Activated CD4-positive, alpha-beta T cell treated with anti-CD3 and anti-CD28 coated beads, Interleukin-2, amount 10 ng/mL, durations not matched to agents 7 days and 5 days (primary cell): Measurements from ENCODE around the gene CAPN5. TPM values are rescaled to one million over a fixed set of nuclear protein-coding genes. Genes with fewer than 3 reads are reported as not detected.
"Not testable (repeated sequence)": the region's sequence is repeated elsewhere in the genome, so short reads cannot be mapped to it uniquely, and the experiment has no call there.

ENCODE experiments used
- CTCF ChIA-PET: fragments of 350-600 bp; sonication (Branson Sonifier 250); formaldehyde crosslinking; loops from one replicate; lab custom pipeline; 2021; ENCODE audit warnings: antibody characterized with exemption; lab: Charles Lee
- POLR2A ChIA-PET: fragments of 350-600 bp; sonication (Branson Sonifier 250); formaldehyde crosslinking; loops from one replicate; lab custom pipeline; 2021; ENCODE audit warnings: antibody characterized with exemption; lab: Charles Lee
- DNase-seq: peaks from one replicate; pipeline ENCODE4 v3.0.0-alpha.2; 2020
- H3K27ac Mint-ChIP-seq: one replicate; pipeline ENCODE4 v1.8.0; 2021; ENCODE audit warnings: mild to moderate bottlenecking, moderate library complexity, mixed read lengths
- H3K27me3 Mint-ChIP-seq: one replicate; pipeline ENCODE4 v1.8.0; 2021; ENCODE audit warnings: mixed read lengths
- H3K36me3 Mint-ChIP-seq: one replicate; pipeline ENCODE4 v1.8.0; 2021; ENCODE audit warnings: low read depth, mixed read lengths
- H3K4me1 Mint-ChIP-seq: one replicate; pipeline ENCODE4 v1.8.0; 2021; ENCODE audit warnings: mixed read lengths
- H3K4me3 Mint-ChIP-seq: one replicate; pipeline ENCODE4 v1.8.0; 2021; ENCODE audit warnings: mild to moderate bottlenecking, moderate library complexity, mixed read lengths
- H3K9me3 Mint-ChIP-seq: one replicate; pipeline ENCODE4 v1.8.0; 2021; ENCODE audit warnings: mixed read lengths
- total RNA-seq, 2 experiments: library from RNA; stranded (reverse); gene quantifications; one replicate each; pipeline ENCODE4 v1.2.3, GENCODE V29; 2021

Gene CAPN5
- total RNA-seq, 2 experiments from 2014 or later = 0.81 to 0.89 TPM

DNA sequence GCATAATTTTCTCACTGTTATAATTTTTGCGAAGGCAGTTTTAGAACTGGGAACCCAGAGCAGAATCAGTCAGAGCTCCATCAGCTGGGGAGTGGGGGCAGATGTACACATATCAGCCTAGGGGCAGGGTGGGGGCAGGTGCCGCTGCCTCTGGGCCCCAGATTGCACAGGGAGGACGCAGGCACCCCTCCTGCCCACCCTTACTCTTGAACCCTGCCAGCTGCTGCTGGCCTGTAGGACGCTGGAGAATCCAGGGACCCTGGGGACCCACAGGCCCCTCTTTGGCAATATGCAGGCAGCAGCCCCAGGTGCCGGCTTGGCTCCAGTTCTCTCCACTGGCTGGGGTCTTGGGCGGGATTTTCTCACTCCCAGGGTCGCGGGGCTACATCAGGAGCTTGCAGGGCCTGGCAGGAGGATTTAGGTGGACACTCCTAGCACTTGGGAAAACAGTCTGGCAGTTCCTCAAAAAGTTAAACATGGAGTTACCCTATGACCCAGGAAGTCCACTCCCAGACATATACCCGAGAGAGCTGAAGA is 8.8 kb upstream of the CAPN5 start:
- Mint-ChIP-seq H3K9me3 (peaks cover 3% of the 10 kb centered on the region), H3K4me3 (no peak overlapping the region), H3K27ac (no peak overlapping the region), H3K36me3 (no peaks in the 10 kb centered on the region), H3K27me3 (peaks cover 21% of the 10 kb centered on the region), H3K4me1 (no peaks in the 10 kb centered on the region)
- ChIA-PET POLR2A (no interaction called here), CTCF (interaction anchor here (0.6 kb wide), 1 partner anchor 375 kb away, joined by 3 read pairs; no protein-coding TSS in a partner anchor)
- no peak for DNase-seq

- no peaks in the 10 kb centered on the region for H3K36me3 Mint-ChIP-seq
- H3K27me3 Mint-ChIP-seq = peaks cover 21% of the 10 kb centered on the region
- ChIA-PET CTCF (no interaction called here), POLR2A (no interaction called here)
- no peak overlapping the region for H3K4me3 Mint-ChIP-seq
- peaks cover 3% of the 10 kb centered on the region for H3K9me3 Mint-ChIP-seq
- H3K4me1 Mint-ChIP-seq = no peaks in the 10 kb centered on the region
- no peak for DNase-seq
- H3K27ac Mint-ChIP-seq = no peak overlapping the region
Measured at GRCh38 chr11:77058900-77059299, 7.9 kb upstream of the CAPN5 start.

DNA sequence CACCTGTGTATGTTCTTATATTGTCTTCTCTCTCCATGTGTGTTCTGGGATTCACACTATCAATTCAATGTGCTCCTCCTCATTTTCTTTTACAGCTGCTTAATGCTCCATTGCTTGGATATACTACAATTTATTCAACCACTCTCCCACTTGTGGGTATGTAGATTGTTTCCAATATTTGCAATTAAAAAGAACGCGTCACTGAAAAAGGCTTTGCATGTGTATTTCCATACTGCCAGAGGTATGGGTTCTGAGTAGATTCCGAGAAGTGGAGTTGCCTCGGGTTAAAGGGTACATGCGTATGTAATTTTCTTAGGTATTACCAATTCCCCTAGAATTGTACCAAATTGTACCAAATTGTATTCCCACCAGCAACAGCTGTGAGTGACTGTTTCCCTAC is 7.0 kb upstream of the CAPN5 start:
- CTCF ChIA-PET = interaction anchor here (0.6 kb wide), 1 partner anchor 1341 kb away, joined by 4 read pairs; no protein-coding TSS in a partner anchor
- no peak overlapping the region for H3K4me3 Mint-ChIP-seq
- DNase-seq = no peak
- H3K9me3 Mint-ChIP-seq = peaks cover 3% of the 10 kb centered on the region
- POLR2A ChIA-PET = no interaction called here
- peaks cover 23% of the 10 kb centered on the region for H3K27me3 Mint-ChIP-seq
- no peak overlapping the region for H3K27ac Mint-ChIP-seq
- H3K4me1 Mint-ChIP-seq = no peaks in the 10 kb centered on the region
- no peaks in the 10 kb centered on the region for H3K36me3 Mint-ChIP-seq

DNA sequence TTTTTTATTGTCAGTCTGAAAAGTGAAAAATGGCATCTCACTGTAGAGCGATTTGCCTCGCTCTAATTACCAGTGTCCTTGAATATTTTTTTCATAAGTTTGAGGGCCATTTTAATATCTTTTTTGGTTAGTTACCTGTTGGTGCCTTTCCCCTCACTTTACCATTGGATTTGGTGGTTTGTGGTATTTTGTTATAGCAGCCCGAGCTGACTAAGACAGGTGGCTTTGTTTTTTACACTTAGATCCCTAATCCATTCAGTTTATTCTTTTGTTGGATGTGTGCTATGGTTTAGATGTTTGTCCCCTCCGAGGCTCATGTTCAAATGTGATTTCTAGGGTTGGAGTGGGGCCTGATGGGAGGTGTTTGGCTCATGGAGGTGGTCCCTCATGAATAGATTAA is 6.5 kb upstream of the CAPN5 start:
- ChIA-PET CTCF (interaction anchor here (0.6 kb wide), 1 partner anchor 1341 kb away, joined by 4 read pairs; no protein-coding TSS in a partner anchor), POLR2A (no interaction called here)
- no peak overlapping the region for H3K4me3 Mint-ChIP-seq
- no peak for DNase-seq
- no peak overlapping the region for H3K27ac Mint-ChIP-seq
- H3K4me1 Mint-ChIP-seq = no peaks in the 10 kb centered on the region
- H3K9me3 Mint-ChIP-seq = peaks cover 3% of the 10 kb centered on the region
- no peaks in the 10 kb centered on the region for H3K36me3 Mint-ChIP-seq
- peaks cover 26% of the 10 kb centered on the region for H3K27me3 Mint-ChIP-seq

GRCh38 chr11:77061258-77061657 is 5.5 kb upstream of the CAPN5 start:
- H3K4me3 Mint-ChIP-seq, H3K9me3 Mint-ChIP-seq, H3K27ac Mint-ChIP-seq, POLR2A ChIA-PET, H3K36me3 Mint-ChIP-seq, DNase-seq, H3K4me1 Mint-ChIP-seq: not testable (repeated sequence)
- H3K27me3 Mint-ChIP-seq = peaks cover 30% of the 10 kb centered on the region
- CTCF ChIA-PET = interaction anchor here (0.9 kb wide), 1 partner anchor 13 kb away, joined by 3 read pairs; no protein-coding TSS in a partner anchor

- DNase-seq = no peak
- no peak overlapping the region for H3K27ac Mint-ChIP-seq
- peaks cover 6% of the 10 kb centered on the region for H3K4me1 Mint-ChIP-seq
- ChIA-PET POLR2A (no interaction called here), CTCF (interaction anchor here (0.9 to 3.1 kb wide), 4 partner anchors 10 to 385 kb away, joined by 3 to 12 read pairs (median 4); no protein-coding TSS in a partner anchor)
- H3K4me3 Mint-ChIP-seq = no peak overlapping the region
- H3K9me3 Mint-ChIP-seq = no peaks in the 10 kb centered on the region
- peaks cover 30% of the 10 kb centered on the region for H3K27me3 Mint-ChIP-seq
- no peaks in the 10 kb centered on the region for H3K36me3 Mint-ChIP-seq
Measured at GRCh38 chr11:77062924-77063323, 3.8 kb upstream of the CAPN5 start.

DNA sequence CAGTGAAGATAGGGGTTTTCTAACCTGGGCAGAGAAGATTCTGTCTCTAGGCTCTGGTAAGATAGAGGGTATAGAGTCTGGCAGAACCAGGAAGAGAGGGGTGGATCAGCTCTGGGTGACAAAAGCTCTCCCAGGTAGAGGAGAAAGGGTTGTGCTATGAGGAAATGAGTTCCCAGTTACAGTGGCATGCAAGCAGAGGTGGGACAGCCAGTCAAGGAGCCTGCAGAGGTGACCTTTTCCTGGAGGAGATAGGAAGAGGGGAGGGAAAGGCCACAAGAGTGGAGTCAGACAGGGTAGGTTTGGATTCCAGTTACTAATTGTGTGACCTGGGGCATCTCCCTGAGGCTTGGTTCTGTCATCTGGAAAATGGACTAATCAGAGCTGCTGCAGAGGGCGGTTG is 3.4 kb upstream of the CAPN5 start:
- H3K27ac Mint-ChIP-seq = no peak overlapping the region
- ChIA-PET CTCF (interaction anchor here (0.8 to 3.1 kb wide), 6 partner anchors 10 to 384 kb away, joined by 3 to 12 read pairs (median 3); no protein-coding TSS in a partner anchor), POLR2A (no interaction called here)
- peaks cover 30% of the 10 kb centered on the region for H3K27me3 Mint-ChIP-seq
- DNase-seq = no peak
- no peak overlapping the region for H3K4me3 Mint-ChIP-seq
- H3K9me3 Mint-ChIP-seq = no peaks in the 10 kb centered on the region
- peaks cover 6% of the 10 kb centered on the region for H3K4me1 Mint-ChIP-seq
- H3K36me3 Mint-ChIP-seq = no peaks in the 10 kb centered on the region

- Mint-ChIP-seq H3K36me3 (no peaks in the 10 kb centered on the region), H3K4me1 (peaks cover 6% of the 10 kb centered on the region), H3K27me3 (peaks cover 30% of the 10 kb centered on the region), H3K9me3 (no peaks in the 10 kb centered on the region), H3K4me3 (no peak overlapping the region), H3K27ac (no peak overlapping the region)
- no peak for DNase-seq
- ChIA-PET POLR2A (no interaction called here), CTCF (interaction anchor here (0.8 to 3.1 kb wide), 5 partner anchors 11 to 384 kb away, joined by 3 to 12 read pairs (median 3); no protein-coding TSS in a partner anchor)
Measured at GRCh38 chr11:77063861-77064260, 2.9 kb upstream of the CAPN5 start.

GRCh38 chr11:77064648-77065217 is 2.0 kb upstream of the CAPN5 start:
- CTCF ChIA-PET = interaction anchor here (1.3 to 3.1 kb wide), 3 partner anchors 12 to 26 kb away, joined by 4 to 12 read pairs (median 10); no protein-coding TSS in a partner anchor
- Mint-ChIP-seq H3K4me3 (no peak overlapping the region), H3K9me3 (no peaks in the 10 kb centered on the region), H3K27ac (no peak overlapping the region), H3K4me1 (peaks cover 6% of the 10 kb centered on the region), H3K27me3 (peaks cover 29% of the 10 kb centered on the region), H3K36me3 (no peaks in the 10 kb centered on the region)
- POLR2A ChIA-PET = no interaction called here
- no peak for DNase-seq

- ChIA-PET CTCF (interaction anchor here (1.1 to 2.4 kb wide), 4 partner anchors 9 to 25 kb away, joined by 3 to 10 read pairs (median 4); no protein-coding TSS in a partner anchor), POLR2A (no interaction called here)
- Mint-ChIP-seq H3K4me1 (peaks cover 6% of the 10 kb centered on the region), H3K27ac (peak overlapping the region; percentile 54), H3K4me3 (peak overlapping the region; percentile 76), H3K27me3 (peaks cover 21% of the 10 kb centered on the region), H3K36me3 (no peaks in the 10 kb centered on the region), H3K9me3 (no peaks in the 10 kb centered on the region)
- no peak for DNase-seq
Measured at GRCh38 chr11:77065878-77066228, 918 bp upstream of the CAPN5 start.

DNA sequence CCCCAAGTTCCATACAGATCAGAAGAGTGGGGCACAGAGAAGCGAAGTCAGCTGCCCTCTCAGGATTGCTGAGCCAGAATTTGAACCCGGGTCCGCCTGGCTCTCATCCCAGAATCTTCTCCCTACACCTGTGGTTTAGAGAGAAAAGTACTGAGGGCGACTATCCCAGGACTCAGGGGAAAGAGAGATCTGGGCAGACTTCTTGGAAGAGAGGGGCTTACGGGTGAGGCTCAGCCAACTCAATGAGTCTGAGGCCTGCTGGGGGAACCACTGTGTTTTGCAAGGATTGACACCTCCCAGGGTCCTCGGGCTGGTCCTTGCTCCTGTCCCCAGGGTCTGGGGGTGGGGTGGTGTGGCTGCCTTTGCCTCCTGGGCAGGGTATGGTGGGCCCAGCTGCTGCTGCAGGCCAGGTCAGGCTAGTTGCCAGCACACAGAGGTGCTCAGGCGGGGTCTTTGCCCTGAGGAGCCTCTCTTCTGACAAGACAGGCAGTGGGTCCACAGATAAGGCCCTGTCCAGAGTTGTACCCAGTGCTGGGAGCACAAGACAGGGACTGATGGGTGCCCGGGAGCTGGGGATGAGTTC is 1.2 kb downstream of the CAPN5 start:
- CTCF ChIA-PET = no interaction called here

GRCh38 chr11:77068457-77069335 is 1.9 kb downstream of the CAPN5 start:
- peaks cover 25% of the 10 kb centered on the region for H3K4me1 Mint-ChIP-seq
- H3K27me3 Mint-ChIP-seq = peaks cover 10% of the 10 kb centered on the region
- ChIA-PET POLR2A (no interaction called here), CTCF (no interaction called here)
- no peak overlapping the region for H3K4me3 Mint-ChIP-seq
- no peaks in the 10 kb centered on the region for H3K9me3 Mint-ChIP-seq
- DNase-seq = no peak
- H3K27ac Mint-ChIP-seq = no peak overlapping the region
- H3K36me3 Mint-ChIP-seq = no peaks in the 10 kb centered on the region

More for the DNA sequence above, 1.2 kb downstream of the CAPN5 start:
- H3K27ac Mint-ChIP-seq = peak overlapping the region; percentile 11
- peaks cover 10% of the 10 kb centered on the region for H3K27me3 Mint-ChIP-seq
- no peaks in the 10 kb centered on the region for H3K9me3 Mint-ChIP-seq
- no peaks in the 10 kb centered on the region for H3K36me3 Mint-ChIP-seq
- peak overlapping the region; percentile 68 for H3K4me3 Mint-ChIP-seq
- DNase-seq = no peak
- H3K4me1 Mint-ChIP-seq = peaks cover 18% of the 10 kb centered on the region
- POLR2A ChIA-PET = no interaction called here
